HG02571 (cell line): ENCODE results near the gene SIK3.

ENCODE experiments used
- ATAC-seq: cut with Tn5 transposase; IDR thresholded peaks from one replicate; pipeline ENCODE4 v1.9.1; 2021; ENCODE audit warnings: mild to moderate bottlenecking, moderate library complexity; ENCODE audit not compliant: unreplicated experiment

The SIK3 gene

GRCh38 chr11:117011541-117011898 lies 86.7 kb downstream of the SIK3 start:
- ATAC-seq: no peak

- no peak for ATAC-seq
Observed at GRCh38 chr11:117010808-117011540, 87.3 kb downstream of the SIK3 start.

GRCh38 chr11:117009905-117010605 lies 88.2 kb downstream of the SIK3 start:
- no peak for ATAC-seq

GRCh38 chr11:117005758-117006157 lies 92.5 kb downstream of the SIK3 start:
- no peak for ATAC-seq

- ATAC-seq: no peak
Observed at GRCh38 chr11:117002639-117003299, 95.5 kb downstream of the SIK3 start.

GRCh38 chr11:117000014-117000737 lies 98.1 kb downstream of the SIK3 start:
- no peak for ATAC-seq

- no peak for ATAC-seq
Observed at GRCh38 chr11:116997071-116997470, 101.2 kb downstream of the SIK3 start.

- ATAC-seq: no peak
Observed at GRCh38 chr11:116994195-116994594, 104.0 kb downstream of the SIK3 start.

- ATAC-seq: no peak
Observed at GRCh38 chr11:116993599-116993998, 104.6 kb downstream of the SIK3 start.

GRCh38 chr11:116991491-116991890 lies 106.7 kb downstream of the SIK3 start:
- no peak for ATAC-seq

- ATAC-seq: no peak
Observed at GRCh38 chr11:116990811-116991210, 107.4 kb downstream of the SIK3 start.

GRCh38 chr11:116990061-116990473 lies 108.2 kb downstream of the SIK3 start:
- no peak for ATAC-seq

GRCh38 chr11:116989184-116989583 lies 109.0 kb downstream of the SIK3 start:
- no peak for ATAC-seq

- peak; percentile 56 for ATAC-seq
Observed at GRCh38 chr11:116986521-116987105, 111.6 kb downstream of the SIK3 start.

GRCh38 chr11:116984589-116984988 lies 113.6 kb downstream of the SIK3 start:
- no peak for ATAC-seq

- no peak for ATAC-seq
Observed at GRCh38 chr11:116984186-116984585, 114.0 kb downstream of the SIK3 start.

GRCh38 chr11:116981266-116981885 lies 116.9 kb downstream of the SIK3 start:
- no peak for ATAC-seq

GRCh38 chr11:116980136-116980793 lies 118.0 kb downstream of the SIK3 start:
- ATAC-seq: peak; percentile 91

- no peak for ATAC-seq
Observed at GRCh38 chr11:116976941-116977570, 121.2 kb downstream of the SIK3 start.
